Measurements from ENCODE around the gene HOXC6. TPM values are rescaled to one million over a fixed set of nuclear protein-coding genes. Genes with fewer than 3 reads are reported as not detected.

The HOXC6 gene
- total and polyA plus RNA-seq, 8 donors = 0.46 to 2.0 (median 1.0) TPM; not detected in 5

GRCh38 chr12:54037360-54038283 is 9.4 kb downstream of the HOXC6 start:
- Histone ChIP-seq H3K27ac (peak overlapping the region in 4 of 5 donors; percentile 24 to 62 (median 54)), H3K4me3 (no peak overlapping the region), H3K4me1 (peaks cover 6 to 50% (median 31%) of the 10 kb centered on the region in 4 donors), H3K27me3 (peaks cover 0 to 95% (median 27%) of the 10 kb centered on the region in 3 donors), H3K36me3 (no peaks in the 10 kb centered on the region), H3K9me3 (no peaks in the 10 kb centered on the region)
- WGBS, 5 donors = 63 to 78% (median 68%) methylated on average over 14 of the region's 14 CpGs
- DNase-seq = peak in 1 of 2 donors; percentile 37
- intact Hi-C loops (cut with DNase I; ENCODE audit: low total_unique reads) = no loop called here
- TF ChIP-seq CTCF (IDR thresholded peaks at IDR 0.05) = no peak

- peaks cover 6 to 43% (median 25%) of the 10 kb centered on the region in 4 donors for H3K4me1 ChIP-seq
- intact Hi-C loops (cut with DNase I; ENCODE audit: low total_unique reads) = no loop called here
- no peaks in the 10 kb centered on the region for H3K36me3 ChIP-seq
- 66 to 84% (median 69%) methylated on average over 5 of the region's 5 CpGs for WGBS, 5 donors
- H3K27ac ChIP-seq = peak overlapping the region in 4 of 5 donors; percentile 24 to 62 (median 54)
- H3K4me3 ChIP-seq = no peak overlapping the region
- no peaks in the 10 kb centered on the region for H3K9me3 ChIP-seq
- DNase-seq = no peak
- TF ChIP-seq CTCF (IDR thresholded peaks at IDR 0.05) = no peak
- no peak for TF ChIP-seq EP300 (IDR thresholded peaks at IDR 0.05)
- TF ChIP-seq POLR2A (IDR thresholded peaks at IDR 0.05) = no peak
- TF ChIP-seq POLR2AphosphoS5 (IDR thresholded peaks at IDR 0.05) = no peak
- H3K27me3 ChIP-seq = peaks cover 0 to 94% (median 19%) of the 10 kb centered on the region in 3 donors
Measured at GRCh38 chr12:54038284-54038870, 10.1 kb downstream of the HOXC6 start.

GRCh38 chr12:54038871-54039414 is 10.7 kb downstream of the HOXC6 start:
- Histone ChIP-seq H3K36me3 (no peaks in the 10 kb centered on the region), H3K4me3 (no peak overlapping the region), H3K27me3 (peaks cover 0 to 92% (median 18%) of the 10 kb centered on the region in 3 donors), H3K27ac (peak overlapping the region in 4 of 5 donors; percentile 24 to 62 (median 54)), H3K9me3 (no peaks in the 10 kb centered on the region), H3K4me1 (peaks cover 2 to 37% (median 20%) of the 10 kb centered on the region in 4 donors)
- no peak for TF ChIP-seq POLR2A (IDR thresholded peaks at IDR 0.05)
- no peak for TF ChIP-seq EP300 (IDR thresholded peaks at IDR 0.05)
- TF ChIP-seq POLR2AphosphoS5 (IDR thresholded peaks at IDR 0.05) = no peak
- no peak for TF ChIP-seq CTCF (IDR thresholded peaks at IDR 0.05)
- 53 to 88% (median 57%) methylated on average over 5 to 9 of the region's 9 CpGs for WGBS, 5 donors
- intact Hi-C loops (cut with DNase I; ENCODE audit: low total_unique reads) = no loop called here
- DNase-seq = peak; percentile 72 to 76

- H3K36me3 ChIP-seq = no peaks in the 10 kb centered on the region
- TF ChIP-seq POLR2AphosphoS5 (IDR thresholded peaks at IDR 0.05) (no peak), EP300 (IDR thresholded peaks at IDR 0.05) (no peak), POLR2A (IDR thresholded peaks at IDR 0.05) (no peak), CTCF (IDR thresholded peaks at IDR 0.05) (no peak)
- 30 to 44% (median 39%) methylated on average over 16 of the region's 16 CpGs for WGBS, 5 donors
- no peaks in the 10 kb centered on the region for H3K9me3 ChIP-seq
- H3K27me3 ChIP-seq = peaks cover 0 to 90% (median 14%) of the 10 kb centered on the region in 3 donors
- no peak overlapping the region for H3K4me3 ChIP-seq
- peaks cover 0 to 31% (median 14%) of the 10 kb centered on the region in 4 donors for H3K4me1 ChIP-seq
- DNase-seq = peak in 1 of 2 donors; percentile 87
- intact Hi-C loops (cut with DNase I; ENCODE audit: low total_unique reads) = no loop called here
- peak overlapping the region in 2 of 5 donors; percentile 49 to 53 for H3K27ac ChIP-seq
Measured at GRCh38 chr12:54039417-54040147, 11.3 kb downstream of the HOXC6 start.

Measured in stomach (tissue), 9 donors.